Esophagus squamous epithelium (tissue), 4 donors: ENCODE data around the gene TSHZ2.

Source experiments
- POLR2A ChIP-seq, 4 donors: fragments of 450-650 bp; IDR thresholded peaks; one replicate each; pipeline ENCODE4 v1.6.1; 2017; ENCODE audit warnings: antibody characterized with exemption in 4 of 4, mild to moderate bottlenecking in 4 of 4, moderate library complexity in 3 of 4
- TF ChIP-seq, protein P1 (sequence below), 6 experiments: fragments of 450-650 bp in 4 of 6; fragments of 200-600 bp in 2 of 6; sonication (generic) in 2 of 6; IDR thresholded peaks; one replicate each; pipeline ENCODE4 v1.5.1; 2016 to 2019; ENCODE audit warnings: antibody characterized with exemption in 6 of 6, mild to moderate bottlenecking in 4 of 6, moderate library complexity in 4 of 6

DNA sequence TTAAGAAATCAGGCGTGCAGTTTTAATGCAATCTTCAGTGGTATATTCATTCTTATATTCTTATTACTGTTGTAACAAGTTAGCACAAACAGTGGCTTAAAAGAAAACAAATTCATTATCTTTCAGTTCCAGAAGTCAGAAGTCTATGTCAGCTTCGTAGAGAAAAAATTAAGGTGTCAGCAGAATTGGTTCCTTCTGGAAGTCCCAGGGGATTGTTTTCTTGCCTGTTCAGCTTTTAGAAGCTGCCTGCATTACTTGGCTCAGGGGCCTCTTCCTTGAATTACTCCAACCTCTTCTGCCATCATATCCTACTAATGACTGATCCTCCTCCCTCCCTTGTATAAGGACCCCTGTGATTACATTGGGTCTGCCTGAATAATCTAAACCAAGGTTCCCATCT is 377.6 kb downstream of the TSHZ2 start:
- TF ChIP-seq, protein P1, sequence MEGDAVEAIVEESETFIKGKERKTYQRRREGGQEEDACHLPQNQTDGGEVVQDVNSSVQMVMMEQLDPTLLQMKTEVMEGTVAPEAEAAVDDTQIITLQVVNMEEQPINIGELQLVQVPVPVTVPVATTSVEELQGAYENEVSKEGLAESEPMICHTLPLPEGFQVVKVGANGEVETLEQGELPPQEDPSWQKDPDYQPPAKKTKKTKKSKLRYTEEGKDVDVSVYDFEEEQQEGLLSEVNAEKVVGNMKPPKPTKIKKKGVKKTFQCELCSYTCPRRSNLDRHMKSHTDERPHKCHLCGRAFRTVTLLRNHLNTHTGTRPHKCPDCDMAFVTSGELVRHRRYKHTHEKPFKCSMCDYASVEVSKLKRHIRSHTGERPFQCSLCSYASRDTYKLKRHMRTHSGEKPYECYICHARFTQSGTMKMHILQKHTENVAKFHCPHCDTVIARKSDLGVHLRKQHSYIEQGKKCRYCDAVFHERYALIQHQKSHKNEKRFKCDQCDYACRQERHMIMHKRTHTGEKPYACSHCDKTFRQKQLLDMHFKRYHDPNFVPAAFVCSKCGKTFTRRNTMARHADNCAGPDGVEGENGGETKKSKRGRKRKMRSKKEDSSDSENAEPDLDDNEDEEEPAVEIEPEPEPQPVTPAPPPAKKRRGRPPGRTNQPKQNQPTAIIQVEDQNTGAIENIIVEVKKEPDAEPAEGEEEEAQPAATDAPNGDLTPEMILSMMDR (IDR thresholded peaks at IDR 0.05), result no peak
- TF ChIP-seq POLR2A (IDR thresholded peaks at IDR 0.05), result no peak
